Naive thymus-derived CD8-positive, alpha-beta T cell (primary cell): ENCODE results near the gene LIPC. TPM values are rescaled to one million over a fixed set of nuclear protein-coding genes. Genes with fewer than 3 reads are reported as not detected.
"Not testable (repeated sequence)": the region's sequence is repeated elsewhere in the genome, so short reads cannot be mapped to it uniquely, and the experiment has no call there.

Experiments
- ATAC-seq, 2 donors: fragments of 150-1000 bp; cut with Tn5 transposase in 1 of 2; sonication (Bioruptor Pico), chemical (Tn5 transposase) in 1 of 2; 1 replicate in 1 of 2; 2 replicates in 1 of 2; pipeline ENCODE4 v1.10.0; 2021; ENCODE audit warnings: mild to moderate bottlenecking in 2 of 2, moderate library complexity in 2 of 2
- POLR2A ChIA-PET: fragments of 350-600 bp; sonication (Branson Sonifier 250); formaldehyde crosslinking; loops from one replicate; lab custom pipeline; 2021; ENCODE audit warnings: antibody characterized with exemption; lab: Charles Lee
- DNase-seq, 10 donors: peaks; one replicate each; pipeline versions ENCODE4 v3.0.0 to v3.0.0-alpha.2; 2020 to 2022
- H3K27ac Mint-ChIP-seq, 10 donors: one replicate each; pipeline ENCODE4 v1.8.0; 2020 to 2022; ENCODE audit warnings: mild to moderate bottlenecking in 10 of 10, mixed read lengths in 10 of 10, moderate library complexity in 4 of 10, inconsistent platforms in 1 of 10
- H3K27me3 Mint-ChIP-seq, 5 donors: one replicate each; pipeline ENCODE4 v1.8.0; 2021 to 2022; ENCODE audit warnings: mixed read lengths in 5 of 5
- H3K36me3 Mint-ChIP-seq, 3 donors: one replicate each; pipeline ENCODE4 v1.8.0; 2020 to 2022; ENCODE audit warnings: mixed read lengths in 3 of 3, mild to moderate bottlenecking in 2 of 3, inconsistent platforms in 1 of 3
- H3K4me1 Mint-ChIP-seq, 4 donors: one replicate each; pipeline ENCODE4 v1.8.0; 2021 to 2022; ENCODE audit warnings: mixed read lengths in 4 of 4
- H3K4me3 Mint-ChIP-seq, 10 donors: one replicate each; pipeline ENCODE4 v1.8.0; 2020 to 2022; ENCODE audit warnings: mild to moderate bottlenecking in 10 of 10, mixed read lengths in 10 of 10, moderate library complexity in 6 of 10, inconsistent platforms in 1 of 10
- H3K9me3 Mint-ChIP-seq, 9 donors: one replicate each; pipeline ENCODE4 v1.8.0; 2020 to 2022; ENCODE audit warnings: mixed read lengths in 9 of 9, mild to moderate bottlenecking in 3 of 9, inconsistent platforms in 1 of 9, moderate library complexity in 1 of 9
- polyA plus RNA-seq, 3 donors: library from polyadenylated mRNA; unstranded; fragments of 300-500 nt; fragmentation: Illumina TruSeq; gene quantifications; one replicate each; pipeline ENCODE4 v1.2.3, GENCODE V29; 2021
- total RNA-seq, 8 experiments: library from RNA in 2 of 8; stranded (reverse) in 2 of 8; gene quantifications; one replicate each; pipeline ENCODE4 v1.2.3 and lab custom pipeline; 2021 to 2026

The LIPC gene
- total and polyA plus RNA-seq, 5 experiments from 2014 or later, result 0.64 to 4.4 (median 2.9) TPM

DNA sequence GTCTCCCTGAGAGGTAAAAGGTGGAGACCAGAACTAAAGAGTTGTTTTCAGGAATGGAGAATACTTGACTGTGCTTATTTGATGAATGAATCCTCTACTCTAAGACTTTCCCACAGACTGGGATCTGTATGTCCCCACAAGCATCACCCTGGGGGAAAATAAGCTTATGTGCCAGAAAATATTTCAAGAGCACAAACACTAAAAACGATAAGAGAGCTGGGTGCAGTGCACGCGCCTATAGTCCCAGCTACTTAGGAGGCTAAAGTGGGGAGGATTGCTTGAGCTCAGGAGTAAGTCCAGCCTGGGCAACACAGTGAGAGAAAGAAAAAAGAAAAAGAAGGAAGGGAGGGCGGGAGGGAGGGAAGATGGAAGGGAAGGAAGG, 167.0 kb downstream of the LIPC start:
- POLR2A ChIA-PET, result interaction anchor here (0.5 kb wide), 1 partner anchor 165 kb away, joined by 3 read pairs; no protein-coding TSS in a partner anchor
- no peak for ATAC-seq
- Mint-ChIP-seq H3K4me3 (no peak overlapping the region), H3K9me3 (no peaks in the 10 kb centered on the region), H3K4me1 (peaks cover 0 to 10% (median 6%) of the 10 kb centered on the region in 4 donors), H3K27ac (peak overlapping the region in 7 of 10 donors; percentile 26 to 81 (median 65)), H3K27me3 (no peaks in the 10 kb centered on the region), H3K36me3 (peaks cover 0 to 75% (median 39%) of the 10 kb centered on the region in 3 donors)
- no peak for DNase-seq

GRCh38 chr15:58602823-58603222, 171.0 kb downstream of the LIPC start:
- H3K27me3 Mint-ChIP-seq, result no peaks in the 10 kb centered on the region
- DNase-seq, result no peak
- peaks cover 0 to 60% (median 26%) of the 10 kb centered on the region in 3 donors for H3K36me3 Mint-ChIP-seq
- POLR2A ChIA-PET, result no interaction called here
- H3K4me1 Mint-ChIP-seq, result peaks cover under 1 to 22% (median 9%) of the 10 kb centered on the region in 4 donors
- H3K4me3 Mint-ChIP-seq, result no peak overlapping the region
- no peaks in the 10 kb centered on the region for H3K9me3 Mint-ChIP-seq
- no peak overlapping the region for H3K27ac Mint-ChIP-seq
- ATAC-seq, result no peak

GRCh38 chr15:58603927-58604326, 172.1 kb downstream of the LIPC start:
- POLR2A ChIA-PET, DNase-seq, H3K9me3 Mint-ChIP-seq, H3K27me3 Mint-ChIP-seq, ATAC-seq, H3K4me3 Mint-ChIP-seq, H3K27ac Mint-ChIP-seq: not testable (repeated sequence)
- Mint-ChIP-seq H3K36me3 (peaks cover 5 to 57% (median 29%) of the 10 kb centered on the region in 3 donors), H3K4me1 (peaks cover 8 to 25% (median 11%) of the 10 kb centered on the region in 4 donors)

DNA sequence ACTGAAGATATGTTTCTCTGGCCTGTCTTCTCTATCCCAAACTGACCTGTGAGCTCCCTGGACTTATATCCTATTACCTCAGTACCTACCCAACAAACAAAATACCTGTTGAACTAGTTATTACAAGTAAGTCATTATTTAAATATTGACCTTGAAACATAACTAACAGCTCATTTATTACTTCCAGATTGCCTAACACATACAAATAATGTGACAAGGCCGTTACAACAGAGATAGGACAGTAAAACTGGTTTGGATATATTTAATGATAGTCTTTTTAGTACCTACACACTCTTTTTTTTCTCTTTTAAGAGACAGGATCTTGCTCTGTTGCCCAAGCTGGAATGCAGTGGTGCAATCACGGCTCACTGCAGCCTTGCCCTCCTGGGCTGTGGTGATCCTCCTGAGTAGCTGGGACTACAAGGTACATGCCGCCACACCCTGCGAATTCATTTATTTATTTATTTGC, 172.7 kb downstream of the LIPC start:
- no peak for ATAC-seq
- H3K36me3 Mint-ChIP-seq, result peaks cover 9 to 58% (median 29%) of the 10 kb centered on the region in 3 donors
- POLR2A ChIA-PET, result interaction anchor here (0.6 to 0.7 kb wide), 2 partner anchors 46 to 163 kb away, joined by 3 read pairs; no protein-coding TSS in a partner anchor

GRCh38 chr15:58605931-58606530, 174.2 kb downstream of the LIPC start:
- ATAC-seq (no peak), DNase-seq (no peak)
- no peaks in the 10 kb centered on the region for H3K9me3 Mint-ChIP-seq
- POLR2A ChIA-PET, result no interaction called here
- H3K4me3 Mint-ChIP-seq, result no peak overlapping the region
- H3K36me3 Mint-ChIP-seq, result peaks cover 12 to 69% (median 41%) of the 10 kb centered on the region in 3 donors
- no peaks in the 10 kb centered on the region for H3K27me3 Mint-ChIP-seq
- H3K27ac Mint-ChIP-seq, result no peak overlapping the region
- peaks cover 8 to 32% (median 13%) of the 10 kb centered on the region in 4 donors for H3K4me1 Mint-ChIP-seq

More for the DNA sequence above, 172.7 kb downstream of the LIPC start:
- Mint-ChIP-seq H3K4me3 (no peak overlapping the region), H3K4me1 (peaks cover 8 to 30% (median 13%) of the 10 kb centered on the region in 4 donors), H3K27ac (no peak overlapping the region), H3K27me3 (no peaks in the 10 kb centered on the region), H3K9me3 (no peaks in the 10 kb centered on the region)
- no peak for DNase-seq

DNA sequence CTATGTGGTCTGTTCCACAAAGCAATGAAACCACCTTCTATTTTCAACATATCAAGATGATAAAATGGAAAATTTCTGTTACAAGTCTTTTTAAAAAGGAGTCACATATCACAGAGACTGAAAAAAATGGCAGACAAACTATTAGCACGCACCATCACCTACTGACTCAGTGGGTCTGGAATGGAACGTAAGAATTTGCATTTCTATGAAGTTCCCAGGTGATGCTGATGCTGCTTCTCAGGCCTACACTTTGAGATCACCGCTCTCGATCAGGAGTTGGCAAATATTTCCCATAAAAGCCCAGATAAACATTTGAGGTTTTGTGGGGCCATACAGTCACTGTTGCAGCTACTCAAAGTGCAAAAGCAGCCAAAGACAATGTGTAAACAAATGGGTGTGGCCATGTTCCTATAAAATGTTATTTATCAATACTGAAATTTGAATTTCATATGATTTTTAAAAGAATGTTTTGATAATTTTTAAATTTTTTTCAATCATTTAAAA, 174.8 kb downstream of the LIPC start:
- Mint-ChIP-seq H3K36me3 (peaks cover 12 to 69% (median 40%) of the 10 kb centered on the region in 3 donors), H3K4me1 (peaks cover 8 to 34% (median 13%) of the 10 kb centered on the region in 4 donors), H3K27ac (no peak overlapping the region), H3K4me3 (no peak overlapping the region), H3K9me3 (no peaks in the 10 kb centered on the region), H3K27me3 (no peaks in the 10 kb centered on the region)
- DNase-seq (no peak), ATAC-seq (no peak)
- POLR2A ChIA-PET, result no interaction called here

DNA sequence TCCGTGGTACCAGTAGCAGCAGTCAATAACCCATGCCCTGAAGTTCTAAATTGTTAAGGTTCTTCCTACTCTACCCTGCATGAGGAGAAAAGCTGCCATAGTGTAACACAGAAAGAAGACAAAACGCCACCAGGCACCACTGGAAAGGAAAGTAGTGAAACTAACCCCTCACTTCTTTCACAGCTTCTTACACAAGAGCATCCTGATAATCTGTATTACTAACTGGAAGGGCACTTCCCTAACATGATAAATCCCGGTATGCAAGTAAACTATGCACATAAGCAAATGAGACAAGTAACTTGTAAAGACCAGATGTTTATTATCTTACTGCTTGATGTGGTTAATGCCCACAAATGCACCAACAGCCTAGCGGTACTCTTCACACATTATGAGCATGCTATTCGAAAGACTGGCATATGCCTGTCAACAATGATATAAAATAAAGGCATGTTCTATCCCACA, 176.4 kb downstream of the LIPC start:
- DNase-seq, result peak in 1 of 10 donors; percentile 31
- ATAC-seq, result peak; percentile 39 to 58
- POLR2A ChIA-PET, result no interaction called here
- Mint-ChIP-seq H3K4me3 (peak overlapping the region in 4 of 10 donors; percentile 16 to 52 (median 28)), H3K27ac (peak overlapping the region in 7 of 10 donors; percentile 10 to 73 (median 45)), H3K9me3 (peaks cover 0 to 1% (median 0%) of the 10 kb centered on the region in 9 donors), H3K36me3 (peaks cover 13 to 69% (median 39%) of the 10 kb centered on the region in 3 donors), H3K4me1 (peaks cover 14 to 41% (median 14%) of the 10 kb centered on the region in 4 donors), H3K27me3 (no peaks in the 10 kb centered on the region)

GRCh38 chr15:58608711-58609110, 176.9 kb downstream of the LIPC start:
- no peaks in the 10 kb centered on the region for H3K27me3 Mint-ChIP-seq
- ATAC-seq (no peak), DNase-seq (no peak)
- peak overlapping the region in 2 of 10 donors; percentile 11 to 26 for H3K27ac Mint-ChIP-seq
- H3K36me3 Mint-ChIP-seq, result peaks cover 19 to 68% (median 40%) of the 10 kb centered on the region in 3 donors
- POLR2A ChIA-PET, result no interaction called here
- H3K4me1 Mint-ChIP-seq, result peaks cover 14 to 43% (median 15%) of the 10 kb centered on the region in 4 donors
- H3K9me3 Mint-ChIP-seq, result peaks cover 0 to 7% (median 3%) of the 10 kb centered on the region in 9 donors
- H3K4me3 Mint-ChIP-seq, result peak overlapping the region in 1 of 10 donors; percentile 52

DNA sequence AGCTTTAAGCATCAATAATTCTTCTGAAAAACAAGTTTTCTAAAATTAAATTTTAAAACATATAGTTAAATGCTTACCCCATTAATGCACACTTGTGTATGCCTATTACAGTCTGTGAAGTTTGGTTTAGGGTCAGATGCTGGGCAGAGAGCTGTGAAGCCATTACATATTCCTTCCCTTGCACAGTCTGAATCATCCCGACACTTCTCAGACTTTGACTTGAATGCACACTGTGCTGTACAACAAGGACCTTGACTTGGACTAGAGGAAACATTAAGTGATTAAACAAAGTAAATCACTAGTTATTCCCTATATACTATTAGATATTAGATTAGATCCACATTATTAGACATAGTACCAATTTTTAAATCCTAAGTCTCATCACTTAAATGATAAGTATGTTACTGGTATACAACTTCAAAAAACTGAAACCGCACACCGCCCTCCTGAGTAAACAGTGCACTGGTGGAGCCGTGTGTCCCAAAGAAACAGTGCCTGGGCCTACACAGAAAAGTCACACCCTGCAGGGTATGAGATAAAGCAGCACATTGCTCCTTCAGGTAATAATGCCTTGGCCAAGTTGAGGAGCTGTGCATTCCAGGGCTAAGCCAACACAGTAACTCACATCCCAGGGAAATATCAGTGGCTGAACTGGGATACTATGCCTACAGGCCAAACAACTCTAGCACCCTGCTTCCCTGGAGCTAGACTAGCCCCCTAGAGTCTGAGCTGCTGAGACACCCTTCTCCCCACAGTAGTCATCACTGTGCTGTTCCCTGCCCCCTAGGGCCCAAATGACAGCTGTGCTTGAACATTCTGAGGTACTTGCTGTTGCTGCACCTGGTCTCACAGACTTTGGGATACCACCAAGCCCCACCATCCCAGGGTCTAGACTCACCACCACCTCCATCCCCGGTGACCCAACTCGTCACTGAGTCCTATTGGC, 180.2 kb downstream of the LIPC start:
- ATAC-seq (no peak), DNase-seq (no peak)
- H3K4me1 Mint-ChIP-seq, result peaks cover 19 to 48% (median 20%) of the 10 kb centered on the region in 4 donors
- no peaks in the 10 kb centered on the region for H3K27me3 Mint-ChIP-seq
- H3K4me3 Mint-ChIP-seq, result no peak overlapping the region
- H3K9me3 Mint-ChIP-seq, result peaks cover 3 to 38% (median 19%) of the 10 kb centered on the region in 9 donors
- H3K27ac Mint-ChIP-seq, result peak overlapping the region in 2 of 10 donors; percentile 56 to 64
- POLR2A ChIA-PET, result interaction anchor here (0.6 kb wide), 1 partner anchor 52 kb away, joined by 3 read pairs; no protein-coding TSS in a partner anchor
- H3K36me3 Mint-ChIP-seq, result peaks cover 43 to 85% (median 60%) of the 10 kb centered on the region in 3 donors

DNA sequence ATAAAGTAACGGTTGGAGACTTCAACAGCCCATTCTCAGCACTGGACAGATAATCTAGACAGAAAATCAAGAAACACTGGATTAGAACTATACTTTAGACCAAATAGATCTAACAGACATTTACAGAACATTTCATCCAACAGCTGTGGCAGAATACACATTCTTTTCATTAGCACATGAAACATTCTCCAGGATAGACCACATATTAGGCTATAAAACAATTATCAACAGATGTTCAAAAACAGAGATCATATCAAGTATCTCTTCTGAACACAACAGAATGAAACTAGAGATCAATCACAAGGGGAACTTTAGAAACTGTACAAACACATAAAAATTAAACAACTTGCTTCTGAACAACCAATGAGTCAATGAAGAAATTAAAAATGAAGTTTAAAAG, 184.4 kb downstream of the LIPC start:
- Mint-ChIP-seq H3K4me1 (peaks cover 15 to 45% (median 21%) of the 10 kb centered on the region in 4 donors), H3K36me3 (peaks cover 48 to 87% (median 69%) of the 10 kb centered on the region in 3 donors), H3K27me3 (no peaks in the 10 kb centered on the region), H3K9me3 (peaks cover 9 to 42% (median 23%) of the 10 kb centered on the region in 9 donors), H3K27ac (peak overlapping the region in 2 of 10 donors; percentile 0 to 9), H3K4me3 (no peak overlapping the region)
- DNase-seq (no peak), ATAC-seq (no peak)
- POLR2A ChIA-PET, result interaction anchor here (1.1 kb wide), 1 partner anchor 145 kb away, joined by 5 read pairs; no protein-coding TSS in a partner anchor
